GM12891 (cell line): ENCODE data around the gene PCDH9.

Experiments used
- PAX5 ChIP-seq: IDR thresholded peaks from 2 replicates; pipeline ENCODE4 v1.6.1; 2011; ENCODE audit warnings: low read length, moderate library complexity, mild to moderate bottlenecking; ENCODE audit not compliant: insufficient read depth, severe bottlenecking
- POLR2A ChIP-seq: IDR thresholded peaks from 2 replicates; pipeline ENCODE4 v1.6.1; 2011; ENCODE audit warnings: low read depth, low read length, control low read depth
- POLR2AphosphoS5 ChIP-seq: IDR thresholded peaks from 2 replicates; pipeline ENCODE4 v1.6.1; 2011; ENCODE audit warnings: low read depth, low read length, control low read depth
- POU2F2 ChIP-seq: IDR thresholded peaks from 2 replicates; pipeline ENCODE4 v1.6.1; 2011; ENCODE audit warnings: low read depth, mild to moderate bottlenecking, control low read depth, low read length, moderate library complexity
- SPI1 ChIP-seq: IDR thresholded peaks from 2 replicates; pipeline ENCODE4 v1.6.1; 2011; ENCODE audit warnings: low read depth, low read length, control low read depth
- TAF1 ChIP-seq: IDR thresholded peaks from 2 replicates; pipeline ENCODE4 v1.6.1; 2011; ENCODE audit warnings: low read depth, low read length, control low read depth

DNA sequence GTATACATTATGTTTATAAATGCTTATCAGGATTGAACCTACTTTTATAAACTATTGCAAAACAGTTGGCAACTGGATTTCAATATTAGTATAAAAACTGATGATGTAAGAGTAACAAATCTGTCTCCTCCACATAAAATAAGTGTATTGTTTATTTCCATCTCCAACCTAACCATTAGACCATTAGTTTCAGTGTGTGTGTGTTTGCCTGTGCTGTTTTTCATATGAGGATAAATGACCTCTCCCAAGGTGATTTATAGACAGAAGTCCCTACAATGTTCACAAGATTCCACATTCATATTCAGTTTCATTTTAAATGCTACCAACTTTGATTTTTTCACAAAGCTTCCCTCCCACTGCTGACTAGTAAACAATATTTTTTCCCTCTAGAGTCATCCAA is 871.6 kb downstream of the PCDH9 start:
- TF ChIP-seq POLR2AphosphoS5 (no peak), TAF1 (no peak), POLR2A (no peak), POU2F2 (no peak), SPI1 (no peak), PAX5 (no peak)
